ENCODE results near the gene CCDC6. TPM values are rescaled to one million over a fixed set of nuclear protein-coding genes. Genes with fewer than 3 reads are reported as not detected.

Gene CCDC6
- total and polyA plus RNA-seq, 2 of the 4 experiments (the other 2 are of a cell fraction), result 21.8 to 30.8 TPM

- Histone ChIP-seq H3K4me3 (ENCODE audit: insufficient read depth, low read depth, low read length) (no peak overlapping the region), H3K4me2 (ENCODE audit: low read depth, low read length) (no peak overlapping the region), H3K4ac (ENCODE audit: low read depth, low read length) (no peak overlapping the region), H2AK9ac (replicated peaks; ENCODE audit: low read depth, low read length, poor library complexity) (no peak overlapping the region), H3K9me1 (ENCODE audit: insufficient read depth, low read length) (no peaks in the 10 kb centered on the region), H3K14ac (replicated peaks; ENCODE audit: low read depth, low read length) (no peak overlapping the region), H3K18ac (ENCODE audit: low read depth, low read length) (no peak overlapping the region), H2BK5ac (ENCODE audit: low read depth, low read length, poor library complexity, severe bottlenecking) (no peak overlapping the region), H3K36me3 (ENCODE audit: control insufficient read depth, insufficient read depth, low read length) (no peaks in the 10 kb centered on the region), H3K9me3 (ENCODE audit: control insufficient read depth, insufficient read depth, low read length) (no peaks in the 10 kb centered on the region), H2BK120ac (ENCODE audit: low read depth, low read length) (no peak overlapping the region), H2AFZ (replicated peaks; ENCODE audit: low read length, poor library complexity) (no peak overlapping the region), H3K23ac (ENCODE audit: low read depth, low read length) (no peak overlapping the region), H3K56ac (ENCODE audit: extremely low read depth, insufficient read depth, low read length) (no peak overlapping the region), H4K5ac (ENCODE audit: low read depth, low read length) (no peak overlapping the region), H2BK20ac (ENCODE audit: low read depth, low read length) (no peak overlapping the region), H3K27me3 (ENCODE audit: control insufficient read depth, insufficient read depth, low read length) (no peaks in the 10 kb centered on the region), H4K91ac (ENCODE audit: insufficient read depth, low read depth, low read length) (no peak overlapping the region), H3K9ac (ENCODE audit: low read depth, low read length) (no peak overlapping the region), H4K8ac (ENCODE audit: low read depth in 2 of 2, low read length in 2 of 2) (no peak overlapping the region), H4K20me1 (ENCODE audit: insufficient read depth, low read length) (no peaks in the 10 kb centered on the region), H2AK5ac (ENCODE audit: low read depth, low read length) (no peak overlapping the region), H2BK15ac (ENCODE audit: low read depth, low read length) (no peak overlapping the region), H3K27ac (ENCODE audit: insufficient read depth, low read length) (no peak overlapping the region), H3K79me1 (ENCODE audit: low read depth in 1 of 2, low read length in 2 of 2) (no peaks in the 10 kb centered on the region), H3K4me1 (ENCODE audit: control insufficient read depth, insufficient read depth, low read length) (no peaks in the 10 kb centered on the region)
- DNase-seq (no peak), ATAC-seq (ENCODE audit: low read depth) (no peak)
- intact Hi-C loops (cut with micrococcal nuclease) (no loop called here), in situ Hi-C loops (cut with MboI; ENCODE audit: low sequenced_read_pairs) (no loop called here), dilution Hi-C loops (cut with HindIII; ENCODE audit: low sequenced_read_pairs, unreplicated experiment) (no loop called here)
- no peak for TF ChIP-seq POLR2A (IDR thresholded peaks at IDR 0.05; ENCODE audit: low read depth, low read length)
- TF ChIP-seq CEBPB (IDR thresholded peaks at IDR 0.05; ENCODE audit: low read depth, low read length), result no peak
- no peak for TF ChIP-seq RFX5 (IDR thresholded peaks at IDR 0.05; ENCODE audit: low read depth, low read length)
- TF ChIP-seq ELK1 (IDR thresholded peaks at IDR 0.05; ENCODE audit: borderline replicate concordance, low read depth, low read length), result no peak
- TF ChIP-seq NFE2L2 (IDR thresholded peaks at IDR 0.05; ENCODE audit: low read depth, low read length), result no peak
- no peak for TF ChIP-seq USF2 (IDR thresholded peaks at IDR 0.05; ENCODE audit: low read depth, low read length)
- TF ChIP-seq RAD21 (IDR thresholded peaks at IDR 0.05; ENCODE audit: low read length), result no peak
- TF ChIP-seq CHD1 (IDR thresholded peaks at IDR 0.05; ENCODE audit: low read depth, low read length), result no peak
- TF ChIP-seq MAZ (IDR thresholded peaks at IDR 0.05; ENCODE audit: borderline replicate concordance, low read depth, low read length), result no peak
- TF ChIP-seq BHLHE40 (IDR thresholded peaks at IDR 0.05; ENCODE audit: low read depth, low read length), result no peak
- no peak for TF ChIP-seq FOS (IDR thresholded peaks at IDR 0.05; ENCODE audit: low read depth, low read length)
- TF ChIP-seq CTCF (conservative IDR thresholded peaks at IDR 0.05; ENCODE audit: low read depth, low read length), result no peak
- no peak for TF ChIP-seq SMC3 (IDR thresholded peaks at IDR 0.05; ENCODE audit: low read depth, low read length)
- TF ChIP-seq RCOR1 (IDR thresholded peaks at IDR 0.05; ENCODE audit: insufficient replicate concordance, low read length), result no peak
- no peak for TF ChIP-seq MXI1 (IDR thresholded peaks at IDR 0.05; ENCODE audit: borderline replicate concordance, low read depth, low read length)
- no peak for TF ChIP-seq MAFK (IDR thresholded peaks at IDR 0.05; ENCODE audit: low read depth, low read length)
- CTCF ChIA-PET, result no interaction called here
- BruUV-seq (replicated peaks), result no TSS peak
- WGBS, 2 experiments (ENCODE audit: extremely low coverage in 2 of 2, insufficient read length in 1 of 2), result no CpG with 5 or more reads among the region's 2 CpGs
- POLR2A ChIA-PET (ENCODE audit: unreplicated experiment), result no interaction called here
These were observed 39.6 kb upstream of the CCDC6 start for GRCh38 chr10:59945991-59946390.

Measured in IMR-90 (cell line).